Measurements from ENCODE around the gene HRH2.
"Not testable (repeated sequence)": the region's sequence is repeated elsewhere in the genome, so short reads cannot be mapped to it uniquely, and the experiment has no call there.

DNA sequence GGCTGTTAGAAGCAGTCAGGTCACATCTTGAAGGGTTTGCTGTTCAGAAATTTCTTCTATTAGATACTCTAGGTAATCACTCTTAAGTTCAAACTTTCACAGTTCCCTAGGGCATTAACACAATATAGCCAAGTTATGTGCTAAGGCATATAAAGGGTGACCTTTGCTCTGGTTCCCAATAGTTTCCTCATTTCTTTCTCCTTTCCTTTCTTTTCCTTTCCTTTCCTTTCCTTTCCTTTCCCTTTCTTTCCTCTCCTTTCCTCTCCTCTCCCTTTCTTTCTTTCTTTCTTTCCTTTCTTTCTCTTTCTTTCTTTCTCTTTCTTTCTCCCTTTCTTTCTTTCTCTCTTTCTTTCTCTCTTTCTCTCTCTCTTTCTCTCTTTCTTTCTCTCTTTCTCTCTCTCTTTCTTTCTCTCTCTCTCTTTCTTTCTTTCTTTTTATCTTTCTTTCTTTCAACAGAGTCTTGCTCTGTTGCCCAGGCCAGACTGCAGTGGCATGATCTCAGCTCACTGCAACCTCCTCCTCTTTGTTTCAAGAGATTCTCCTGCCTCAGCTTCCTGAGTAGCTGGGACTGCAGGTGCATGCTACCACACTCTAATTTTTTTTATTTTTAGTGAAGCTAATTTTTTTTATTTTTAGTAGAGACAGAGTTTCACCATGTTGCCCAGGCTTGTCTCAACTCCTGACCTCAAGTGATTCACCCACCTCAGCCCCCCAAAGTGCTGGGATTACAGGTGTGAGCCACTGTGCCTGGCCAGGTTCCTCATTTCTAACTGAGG lies 7.3 kb upstream of the HRH2 start:
- TF ChIP-seq, protein P1, sequence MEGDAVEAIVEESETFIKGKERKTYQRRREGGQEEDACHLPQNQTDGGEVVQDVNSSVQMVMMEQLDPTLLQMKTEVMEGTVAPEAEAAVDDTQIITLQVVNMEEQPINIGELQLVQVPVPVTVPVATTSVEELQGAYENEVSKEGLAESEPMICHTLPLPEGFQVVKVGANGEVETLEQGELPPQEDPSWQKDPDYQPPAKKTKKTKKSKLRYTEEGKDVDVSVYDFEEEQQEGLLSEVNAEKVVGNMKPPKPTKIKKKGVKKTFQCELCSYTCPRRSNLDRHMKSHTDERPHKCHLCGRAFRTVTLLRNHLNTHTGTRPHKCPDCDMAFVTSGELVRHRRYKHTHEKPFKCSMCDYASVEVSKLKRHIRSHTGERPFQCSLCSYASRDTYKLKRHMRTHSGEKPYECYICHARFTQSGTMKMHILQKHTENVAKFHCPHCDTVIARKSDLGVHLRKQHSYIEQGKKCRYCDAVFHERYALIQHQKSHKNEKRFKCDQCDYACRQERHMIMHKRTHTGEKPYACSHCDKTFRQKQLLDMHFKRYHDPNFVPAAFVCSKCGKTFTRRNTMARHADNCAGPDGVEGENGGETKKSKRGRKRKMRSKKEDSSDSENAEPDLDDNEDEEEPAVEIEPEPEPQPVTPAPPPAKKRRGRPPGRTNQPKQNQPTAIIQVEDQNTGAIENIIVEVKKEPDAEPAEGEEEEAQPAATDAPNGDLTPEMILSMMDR (conservative IDR thresholded peaks at IDR 0.05), result not testable (repeated sequence)
- TF ChIP-seq EZH2 (IDR thresholded peaks at IDR 0.05; ENCODE audit: low read depth), result not testable (repeated sequence)

Measured in PC-9 (cell line).